ENCODE results near the gene KHSRP.

DNA sequence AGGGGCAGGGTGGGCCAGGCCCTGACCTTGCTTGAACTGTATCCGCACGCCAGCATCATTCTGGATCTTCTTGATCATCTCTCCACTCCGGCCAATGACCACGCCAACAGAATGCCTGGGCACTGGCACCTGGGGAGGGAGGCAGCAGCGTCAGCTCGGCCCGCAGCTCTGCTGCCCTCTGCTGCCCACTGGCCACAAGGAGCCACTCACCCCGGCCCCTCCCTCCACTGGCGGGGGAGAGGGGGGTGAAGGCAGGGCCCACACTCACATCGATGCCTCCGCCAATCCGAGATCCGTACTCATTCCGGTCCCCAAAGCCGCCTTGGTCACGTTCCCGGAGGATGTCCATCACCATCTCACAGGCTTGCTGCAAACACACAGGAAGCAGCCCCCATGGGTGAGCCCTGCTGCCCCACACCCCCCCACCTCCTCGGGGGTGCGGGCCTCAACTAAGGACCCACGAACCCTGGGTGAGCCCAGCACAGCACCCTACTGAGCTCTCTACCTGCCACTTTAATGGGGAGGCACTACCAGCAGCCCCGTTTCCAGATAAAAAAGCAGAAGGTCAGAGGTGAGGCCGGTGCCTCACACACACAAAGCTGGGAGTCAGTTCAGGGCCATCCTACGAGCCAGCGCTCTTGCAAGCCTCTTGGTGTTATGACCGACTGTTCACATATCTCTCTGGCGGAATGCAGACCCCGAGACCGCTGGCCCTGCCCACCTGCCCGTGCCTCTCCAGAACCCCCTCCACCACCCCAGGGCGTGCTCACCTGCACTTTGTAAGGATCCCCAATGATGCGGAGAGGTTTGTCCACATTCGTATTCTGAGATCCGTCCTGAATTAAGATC is 6.7 kb downstream of the KHSRP start:
- TF ChIP-seq, protein P1, sequence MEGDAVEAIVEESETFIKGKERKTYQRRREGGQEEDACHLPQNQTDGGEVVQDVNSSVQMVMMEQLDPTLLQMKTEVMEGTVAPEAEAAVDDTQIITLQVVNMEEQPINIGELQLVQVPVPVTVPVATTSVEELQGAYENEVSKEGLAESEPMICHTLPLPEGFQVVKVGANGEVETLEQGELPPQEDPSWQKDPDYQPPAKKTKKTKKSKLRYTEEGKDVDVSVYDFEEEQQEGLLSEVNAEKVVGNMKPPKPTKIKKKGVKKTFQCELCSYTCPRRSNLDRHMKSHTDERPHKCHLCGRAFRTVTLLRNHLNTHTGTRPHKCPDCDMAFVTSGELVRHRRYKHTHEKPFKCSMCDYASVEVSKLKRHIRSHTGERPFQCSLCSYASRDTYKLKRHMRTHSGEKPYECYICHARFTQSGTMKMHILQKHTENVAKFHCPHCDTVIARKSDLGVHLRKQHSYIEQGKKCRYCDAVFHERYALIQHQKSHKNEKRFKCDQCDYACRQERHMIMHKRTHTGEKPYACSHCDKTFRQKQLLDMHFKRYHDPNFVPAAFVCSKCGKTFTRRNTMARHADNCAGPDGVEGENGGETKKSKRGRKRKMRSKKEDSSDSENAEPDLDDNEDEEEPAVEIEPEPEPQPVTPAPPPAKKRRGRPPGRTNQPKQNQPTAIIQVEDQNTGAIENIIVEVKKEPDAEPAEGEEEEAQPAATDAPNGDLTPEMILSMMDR (IDR thresholded peaks at IDR 0.05 in 8 of 11, conservative IDR thresholded peaks at IDR 0.05 in 3 of 11) = peak in 1 of 11 experiments; percentile 41
- TF ChIP-seq POLR2AphosphoS5 (IDR thresholded peaks at IDR 0.05) = peak in 1 of 3 donors; percentile 64
- TF ChIP-seq POLR2A (IDR thresholded peaks at IDR 0.05) = no peak
